T-cell (primary cell): ENCODE measurements around the gene RBM20. TPM values are rescaled to one million over a fixed set of nuclear protein-coding genes. Genes with fewer than 3 reads are reported as not detected.
"Not testable (repeated sequence)": the region's sequence is repeated elsewhere in the genome, so short reads cannot be mapped to it uniquely, and the experiment has no call there.

Source experiments
- ATAC-seq, 4 experiments: fragments of 200-7000 bp in 3 of 4; fragments of 150-1000 bp in 1 of 4; cut with Tn5 transposase; replicated peaks in 1 of 4; 1 replicate in 3 of 4; 2 replicates in 1 of 4; pipeline ENCODE4 v1.10.0; 2021; ENCODE audit warnings: moderate library complexity in 3 of 4, mild to moderate bottlenecking in 2 of 4, moderate number of reproducible peaks in 1 of 4
- CTCF ChIA-PET, 2 donors: fragments of 300-600 bp; sonication (Branson Sonifier 250); formaldehyde crosslinking; loops; one replicate each; lab custom pipeline; 2022; ENCODE audit warnings: antibody characterized with exemption in 2 of 2; lab: Charles Lee
- POLR2A ChIA-PET, 2 donors: fragments of 300-600 bp; sonication (Branson Sonifier 250); formaldehyde crosslinking; loops; one replicate each; lab custom pipeline; 2022; ENCODE audit warnings: antibody characterized with exemption in 2 of 2; lab: Charles Lee
- DNase-seq, 35 experiments: peaks; one replicate each; pipeline versions ENCODE4 v3.0.0 to v3.0.0-alpha.2; 2013 to 2023
- H3K27ac ChIP-seq: one replicate; pipeline ENCODE4 v1.5.1; 2013; ENCODE audit warnings: low read length
- H3K27me3 ChIP-seq, 2 experiments: replicated peaks in 1 of 2; 1 replicate in 1 of 2; 2 replicates in 1 of 2; pipeline versions ENCODE4 v1.6.1 to v1.7.0; 2013; ENCODE audit warnings: low read length in 1 of 2, mixed read lengths in 1 of 2; ENCODE audit not compliant: control insufficient read depth in 2 of 2, insufficient read depth in 2 of 2; ENCODE audit errors: extremely low read depth in 1 of 2
- H3K36me3 ChIP-seq, 2 donors: 1 replicate in 1 of 2; 2 replicates in 1 of 2; pipeline versions ENCODE4 v1.6.1 to v1.7.0; 2013; ENCODE audit warnings: low read length in 1 of 2; ENCODE audit not compliant: control insufficient read depth in 2 of 2, insufficient read depth in 1 of 2; ENCODE audit errors: extremely low read depth in 1 of 2
- H3K4me1 ChIP-seq, 2 experiments: 1 replicate in 1 of 2; 2 replicates in 1 of 2; pipeline versions ENCODE4 v1.6.1 to v1.7.0; 2013; ENCODE audit warnings: low read length in 2 of 2, mixed read lengths in 1 of 2; ENCODE audit not compliant: insufficient read depth in 2 of 2, control insufficient read depth in 1 of 2; ENCODE audit errors: extremely low read depth in 1 of 2
- H3K4me3 ChIP-seq, 2 donors: 1 replicate in 1 of 2; 2 replicates in 1 of 2; pipeline versions ENCODE4 v1.5.1 to v1.7.0; 2013; ENCODE audit warnings: mild to moderate bottlenecking in 2 of 2, low read length in 1 of 2, moderate library complexity in 1 of 2; ENCODE audit not compliant: control insufficient read depth in 1 of 2; ENCODE audit errors: extremely low read depth in 1 of 2
- H3K9me3 ChIP-seq: 2 replicates; pipeline ENCODE4 v1.7.0; 2013
- H3K27ac Mint-ChIP-seq, 2 donors: one replicate each; pipeline ENCODE4 v1.8.0; 2020 to 2021; ENCODE audit warnings: mild to moderate bottlenecking in 2 of 2, mixed read lengths in 2 of 2
- H3K27me3 Mint-ChIP-seq, 2 donors: one replicate each; pipeline ENCODE4 v1.8.0; 2021 to 2022; ENCODE audit warnings: mixed read lengths in 2 of 2
- H3K36me3 Mint-ChIP-seq: one replicate; pipeline ENCODE4 v1.8.0; 2021; ENCODE audit warnings: mixed read lengths
- H3K4me1 Mint-ChIP-seq, 3 donors: one replicate each; pipeline ENCODE4 v1.8.0; 2020 to 2022; ENCODE audit warnings: mixed read lengths in 3 of 3, mild to moderate bottlenecking in 1 of 3
- H3K4me3 Mint-ChIP-seq, 3 donors: one replicate each; pipeline ENCODE4 v1.8.0; 2020 to 2022; ENCODE audit warnings: mild to moderate bottlenecking in 3 of 3, mixed read lengths in 3 of 3, moderate library complexity in 3 of 3
- H3K9me3 Mint-ChIP-seq, 3 donors: one replicate each; pipeline ENCODE4 v1.8.0; 2020 to 2022; ENCODE audit warnings: mixed read lengths in 3 of 3
- WGBS: methylation state at CpG from one replicate; pipeline ENCODE4 v1.1.5; 2013; ENCODE audit warnings: missing lambda C conversion rate; ENCODE audit not compliant: insufficient coverage; 5-methylcytosine and 5-hydroxymethylcytosine counted together
- total RNA-seq, 35 experiments: library from RNA in 6 of 35; stranded (reverse) in 6 of 35; fragments of 120-200 nt in 1 of 35; gene quantifications; one replicate each; pipeline versions ENCODE4 v1.2.1 to v1.2.4 and lab custom pipeline; 2013 to 2026

The RBM20 gene
- total RNA-seq, 5 donors from 2014 or later (not counting 1 experiment from before 2014, with no cell fraction given): 0.09 to 3.0 (median 0.33) TPM

GRCh38 chr10:110705596-110705995, 61.5 kb downstream of the RBM20 start:
- H3K36me3 Mint-ChIP-seq, DNase-seq, H3K27ac Mint-ChIP-seq, H3K9me3 Mint-ChIP-seq, H3K27me3 ChIP-seq, H3K36me3 ChIP-seq, POLR2A ChIA-PET, H3K4me3 ChIP-seq, H3K4me3 Mint-ChIP-seq, H3K4me1 ChIP-seq, H3K27ac ChIP-seq, ATAC-seq, H3K4me1 Mint-ChIP-seq, H3K9me3 ChIP-seq: not testable (repeated sequence)
- H3K27me3 Mint-ChIP-seq: peaks cover 2 to 10% of the 10 kb centered on the region in 2 donors
- CTCF ChIA-PET: interaction anchor here in 1 of 2 donors (0.7 kb wide), 1 partner anchor 9 kb away, joined by 3 read pairs; no protein-coding TSS in a partner anchor
- WGBS: no CpG with 5 or more reads among the region's 4 CpGs

- H3K4me1 ChIP-seq: no peaks in the 10 kb centered on the region
- Mint-ChIP-seq H3K9me3 (no peaks in the 10 kb centered on the region), H3K36me3 (no peaks in the 10 kb centered on the region), H3K27me3 (peaks cover 2 to 10% of the 10 kb centered on the region in 2 donors), H3K27ac (no peak overlapping the region), H3K4me3 (no peak overlapping the region), H3K4me1 (no peaks in the 10 kb centered on the region)
- H3K27me3 ChIP-seq: peaks cover 0 to 5% of the 10 kb centered on the region in 2 experiments
- CTCF ChIA-PET: no interaction called here
- POLR2A ChIA-PET: interaction anchor here (0.6 to 0.9 kb wide), 3 partner anchors 14 to 1480 kb away, joined by 3 read pairs; partner anchors contain the start of gene PDCD4 (in 1 of the 2)
- H3K9me3 ChIP-seq: no peaks in the 10 kb centered on the region
- H3K36me3 ChIP-seq: no peaks in the 10 kb centered on the region
- no peak for ATAC-seq
- DNase-seq: no peak
- H3K4me3 ChIP-seq: no peak overlapping the region
- 63% methylated on average over 3 of the region's 5 CpGs for WGBS
- no peak overlapping the region for H3K27ac ChIP-seq
Observed at GRCh38 chr10:110706690-110707098, 62.6 kb downstream of the RBM20 start.

GRCh38 chr10:110708776-110709443, 64.8 kb downstream of the RBM20 start:
- ChIA-PET POLR2A (no interaction called here), CTCF (interaction anchor here in 1 of 2 donors (0.7 kb wide), 1 partner anchor 374 kb away, joined by 3 read pairs; no protein-coding TSS in a partner anchor)
- Mint-ChIP-seq H3K27me3 (peaks cover 4 to 10% of the 10 kb centered on the region in 2 donors), H3K4me1 (no peaks in the 10 kb centered on the region), H3K27ac (no peak overlapping the region), H3K36me3 (no peaks in the 10 kb centered on the region), H3K4me3 (no peak overlapping the region), H3K9me3 (no peaks in the 10 kb centered on the region)
- Histone ChIP-seq H3K36me3 (no peaks in the 10 kb centered on the region), H3K4me1 (no peaks in the 10 kb centered on the region), H3K9me3 (no peaks in the 10 kb centered on the region), H3K27me3 (peaks cover 0 to 5% of the 10 kb centered on the region in 2 experiments), H3K4me3 (no peak overlapping the region), H3K27ac (no peak overlapping the region)
- no peak for ATAC-seq
- whole genome bisulfite sequencing: 77% methylated on average over 6 of the region's 8 CpGs
- no peak for DNase-seq

- Mint-ChIP-seq H3K27me3 (peaks cover 4 to 10% of the 10 kb centered on the region in 2 donors), H3K4me1 (no peaks in the 10 kb centered on the region), H3K36me3 (no peaks in the 10 kb centered on the region), H3K4me3 (no peak overlapping the region), H3K9me3 (no peaks in the 10 kb centered on the region), H3K27ac (no peak overlapping the region)
- H3K9me3 ChIP-seq: no peaks in the 10 kb centered on the region
- CTCF ChIA-PET: no interaction called here
- no peaks in the 10 kb centered on the region for H3K36me3 ChIP-seq
- ATAC-seq (no peak), DNase-seq (no peak)
- POLR2A ChIA-PET: no interaction called here
- peaks cover 0 to 5% of the 10 kb centered on the region in 2 experiments for H3K27me3 ChIP-seq
- no peak overlapping the region for H3K27ac ChIP-seq
- 100% methylated on average over 1 of the region's 3 CpGs for WGBS
- no peaks in the 10 kb centered on the region for H3K4me1 ChIP-seq
- H3K4me3 ChIP-seq: no peak overlapping the region
Observed at GRCh38 chr10:110709444-110709828, 65.3 kb downstream of the RBM20 start.

- ChIA-PET POLR2A (no interaction called here), CTCF (no interaction called here)
- Mint-ChIP-seq H3K27me3 (peaks cover 4 to 10% of the 10 kb centered on the region in 2 donors), H3K4me3 (no peak overlapping the region), H3K4me1 (no peaks in the 10 kb centered on the region), H3K36me3 (no peaks in the 10 kb centered on the region), H3K27ac (no peak overlapping the region), H3K9me3 (no peaks in the 10 kb centered on the region)
- H3K4me1 ChIP-seq: no peaks in the 10 kb centered on the region
- no peak overlapping the region for H3K27ac ChIP-seq
- H3K36me3 ChIP-seq: no peaks in the 10 kb centered on the region
- 90% methylated on average over 2 of the region's 10 CpGs for WGBS
- DNase-seq (no peak), ATAC-seq (no peak)
- H3K4me3 ChIP-seq: no peak overlapping the region
- no peaks in the 10 kb centered on the region for H3K9me3 ChIP-seq
- peaks cover 0 to 5% of the 10 kb centered on the region in 2 experiments for H3K27me3 ChIP-seq
Observed at GRCh38 chr10:110709964-110710587, 65.9 kb downstream of the RBM20 start.

GRCh38 chr10:110710621-110711020, 66.5 kb downstream of the RBM20 start:
- H3K4me1 Mint-ChIP-seq: no peaks in the 10 kb centered on the region
- Histone ChIP-seq H3K27ac (no peak overlapping the region), H3K36me3 (no peaks in the 10 kb centered on the region), H3K9me3 (no peaks in the 10 kb centered on the region), H3K4me1 (no peaks in the 10 kb centered on the region), H3K4me3 (no peak overlapping the region), H3K27me3 (peaks cover 0 to 5% of the 10 kb centered on the region in 2 experiments)
- no peaks in the 10 kb centered on the region for H3K9me3 Mint-ChIP-seq
- 79% methylated on average over 4 of the region's 5 CpGs for WGBS
- H3K36me3 Mint-ChIP-seq: no peaks in the 10 kb centered on the region
- CTCF ChIA-PET: no interaction called here
- no peak overlapping the region for H3K4me3 Mint-ChIP-seq
- no peak for DNase-seq
- no peak overlapping the region for H3K27ac Mint-ChIP-seq
- H3K27me3 Mint-ChIP-seq: peaks cover 4 to 10% of the 10 kb centered on the region in 2 donors
- ATAC-seq: no peak
- POLR2A ChIA-PET: interaction anchor here in 1 of 2 donors (0.5 kb wide), 1 partner anchor 196 kb away, joined by 10 read pairs; no protein-coding TSS in a partner anchor
